Omental fat pad (tissue), 4 donors: Measurements from ENCODE around the gene CYRIA. TPM values are rescaled to one million over a fixed set of nuclear protein-coding genes. Genes with fewer than 3 reads are reported as not detected.

Experiments
- ATAC-seq: fragments of 150-250 bp; one replicate; pipeline ENCODE4 v1.9.1; 2016; ENCODE audit warnings: mild to moderate bottlenecking, moderate library complexity; ENCODE audit not compliant: low FRiP score
- DNase-seq: peaks from one replicate; pipeline ENCODE4 v3.0.0-alpha.2; 2019; ENCODE audit warnings: low spot score
- total RNA-seq, 4 donors: library from RNA; depleted of rRNA; stranded (reverse); fragments of >200 nt; gene quantifications; one replicate each; pipeline ENCODE4 v1.1.0, GENCODE V29; 2016
- TF ChIP-seq, protein P1 (sequence below), 3 donors: fragments of 450-650 bp; IDR thresholded peaks; one replicate each; pipeline ENCODE4 v1.5.1; 2016 to 2017; ENCODE audit warnings: antibody characterized with exemption in 3 of 3, mild to moderate bottlenecking in 3 of 3, moderate library complexity in 2 of 3

Gene CYRIA
- total RNA-seq, 4 donors from 2014 or later = 11.0 to 25.7 (median 15.1) TPM

DNA sequence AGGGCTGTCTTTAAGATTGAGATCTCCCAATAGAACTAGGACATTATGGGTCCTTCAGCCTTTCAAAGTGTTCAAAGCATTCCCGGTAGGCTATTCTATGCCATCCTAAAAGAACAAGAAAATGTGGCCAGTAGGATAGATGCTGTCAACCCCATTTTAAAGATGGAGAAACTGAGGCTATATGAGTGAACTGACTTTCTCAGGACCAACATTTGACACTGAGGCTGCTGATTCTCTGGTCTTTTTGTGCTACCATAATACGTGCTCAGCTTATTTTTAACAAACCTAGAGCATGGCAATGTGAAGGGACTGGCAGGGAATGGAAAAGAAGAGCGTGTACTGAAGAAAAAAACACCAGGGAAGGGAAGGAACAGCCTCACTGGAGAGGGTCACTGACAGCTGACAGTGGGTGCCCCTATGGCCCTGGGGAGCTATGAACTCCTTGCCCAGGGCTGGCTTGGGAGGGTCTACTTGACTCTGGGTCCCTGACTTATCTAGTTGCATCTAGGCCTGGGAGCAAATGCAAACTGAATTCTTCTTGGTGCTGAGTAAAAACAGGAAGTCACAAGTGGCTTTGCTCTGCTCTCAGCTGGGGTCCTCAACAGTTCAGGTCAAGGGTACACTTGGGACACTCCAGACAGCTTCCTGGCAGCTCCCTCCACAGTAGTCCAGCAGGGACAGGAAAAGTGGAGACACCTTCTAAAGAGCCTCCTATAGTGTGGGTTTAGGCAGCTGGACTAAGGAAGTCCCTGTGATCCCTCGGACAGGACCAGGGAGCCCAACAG, 2.3 kb downstream of the CYRIA start:
- ATAC-seq (no peak), DNase-seq (no peak)
- TF ChIP-seq, protein P1, sequence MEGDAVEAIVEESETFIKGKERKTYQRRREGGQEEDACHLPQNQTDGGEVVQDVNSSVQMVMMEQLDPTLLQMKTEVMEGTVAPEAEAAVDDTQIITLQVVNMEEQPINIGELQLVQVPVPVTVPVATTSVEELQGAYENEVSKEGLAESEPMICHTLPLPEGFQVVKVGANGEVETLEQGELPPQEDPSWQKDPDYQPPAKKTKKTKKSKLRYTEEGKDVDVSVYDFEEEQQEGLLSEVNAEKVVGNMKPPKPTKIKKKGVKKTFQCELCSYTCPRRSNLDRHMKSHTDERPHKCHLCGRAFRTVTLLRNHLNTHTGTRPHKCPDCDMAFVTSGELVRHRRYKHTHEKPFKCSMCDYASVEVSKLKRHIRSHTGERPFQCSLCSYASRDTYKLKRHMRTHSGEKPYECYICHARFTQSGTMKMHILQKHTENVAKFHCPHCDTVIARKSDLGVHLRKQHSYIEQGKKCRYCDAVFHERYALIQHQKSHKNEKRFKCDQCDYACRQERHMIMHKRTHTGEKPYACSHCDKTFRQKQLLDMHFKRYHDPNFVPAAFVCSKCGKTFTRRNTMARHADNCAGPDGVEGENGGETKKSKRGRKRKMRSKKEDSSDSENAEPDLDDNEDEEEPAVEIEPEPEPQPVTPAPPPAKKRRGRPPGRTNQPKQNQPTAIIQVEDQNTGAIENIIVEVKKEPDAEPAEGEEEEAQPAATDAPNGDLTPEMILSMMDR (IDR thresholded peaks at IDR 0.05) = no peak

DNA sequence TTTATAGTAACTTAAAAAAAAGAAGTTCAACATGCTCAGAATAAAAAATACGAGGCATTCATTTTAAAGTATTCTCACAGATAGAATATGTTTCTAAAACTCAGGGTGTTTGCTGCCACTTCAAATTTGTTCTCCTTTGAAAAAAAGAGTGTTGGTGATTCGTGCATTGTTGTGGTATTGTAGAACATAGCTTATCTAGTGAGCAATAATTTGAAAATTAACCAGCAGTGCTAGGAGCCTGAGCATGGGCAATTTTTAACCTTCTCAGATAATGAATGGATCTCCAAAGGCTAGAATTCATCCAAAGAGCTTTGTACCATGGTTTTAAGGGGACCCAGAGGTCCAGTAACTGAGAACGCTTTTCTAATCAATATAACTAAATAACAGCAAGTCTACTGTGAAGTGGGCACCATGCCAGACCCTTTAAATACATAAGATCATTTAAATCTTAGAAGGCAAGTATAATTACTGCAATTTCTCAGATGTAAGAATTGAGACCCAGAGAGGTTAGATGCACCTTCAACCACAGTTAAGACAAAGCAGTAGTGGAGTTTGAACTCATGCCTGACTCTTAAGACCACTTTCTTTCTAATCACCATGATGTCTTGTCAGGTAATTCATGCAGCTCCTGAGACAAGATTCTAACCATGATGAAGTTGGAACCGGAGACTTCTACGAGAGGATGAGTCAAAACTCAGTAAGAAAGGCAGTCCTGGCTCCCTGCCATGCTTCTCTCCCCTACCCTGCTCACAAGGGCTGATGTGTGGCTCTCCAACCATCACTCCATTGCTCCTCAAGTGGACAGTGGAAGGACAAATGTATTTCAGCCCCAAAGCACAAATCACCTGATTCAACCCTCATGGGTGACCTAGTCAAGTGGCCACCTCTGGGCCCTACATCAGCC, 3.4 kb downstream of the CYRIA start:
- TF ChIP-seq, protein P1 (IDR thresholded peaks at IDR 0.05) = no peak
- no peak for ATAC-seq
- no peak for DNase-seq

DNA sequence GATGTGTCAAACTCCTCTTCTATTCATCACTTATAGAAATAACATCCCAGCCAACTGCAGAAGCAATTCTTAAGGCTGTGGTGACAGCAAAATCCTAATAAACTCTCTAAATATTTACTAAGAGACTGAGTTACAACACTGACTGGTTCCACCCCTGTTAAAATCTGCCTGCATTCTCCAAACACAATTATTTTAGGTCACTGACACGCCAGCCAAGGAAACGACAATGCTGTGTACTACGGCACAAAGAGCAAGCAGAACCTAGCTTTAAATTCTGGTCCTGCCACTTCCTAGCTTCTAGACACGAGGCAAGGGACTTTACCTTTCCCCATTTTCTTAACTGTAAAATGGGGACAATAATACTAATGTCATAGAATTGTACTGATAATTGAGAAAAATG, 4.1 kb downstream of the CYRIA start:
- DNase-seq (no peak), ATAC-seq (no peak)
- TF ChIP-seq, protein P1 (IDR thresholded peaks at IDR 0.05) = no peak

DNA sequence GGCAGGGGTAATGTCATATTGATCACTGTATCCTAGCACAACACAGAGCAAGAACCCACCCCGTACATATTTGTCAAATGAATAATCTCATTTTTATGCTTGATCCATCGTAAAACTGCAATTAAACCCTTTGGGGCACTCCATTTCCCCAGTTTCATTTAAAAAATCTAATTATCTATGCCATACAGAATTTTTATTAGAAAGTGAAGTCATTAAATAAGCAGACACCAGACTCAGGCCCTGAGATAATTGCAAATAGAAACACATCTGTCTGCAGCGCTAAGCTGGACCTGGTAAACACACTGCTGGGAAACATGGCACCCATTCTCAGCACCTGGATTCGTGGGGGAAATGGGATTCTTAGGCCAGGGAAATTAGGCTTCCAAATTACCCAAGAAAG, 5.1 kb downstream of the CYRIA start:
- no peak for DNase-seq
- no peak for ATAC-seq
- TF ChIP-seq, protein P1 (IDR thresholded peaks at IDR 0.05) = no peak

DNA sequence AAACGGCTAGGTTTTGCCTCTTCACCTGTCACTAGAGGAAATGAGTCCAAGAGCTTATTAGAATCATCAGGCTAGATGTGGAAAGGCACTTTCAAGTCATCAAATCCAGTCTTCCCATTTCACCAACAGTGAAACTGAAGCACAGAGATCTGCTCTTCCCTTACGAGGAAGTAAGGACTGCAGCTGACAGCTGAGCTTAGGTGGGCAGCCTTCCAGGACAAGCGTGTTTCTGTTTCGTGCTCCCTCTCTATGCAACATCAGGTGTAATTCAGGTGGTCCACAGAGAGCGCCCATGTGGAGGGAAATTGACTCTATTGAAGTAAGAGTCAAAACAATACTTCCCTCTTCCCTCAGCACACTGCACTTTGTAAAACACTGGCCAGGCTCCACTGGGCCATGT, 5.5 kb downstream of the CYRIA start:
- TF ChIP-seq, protein P1 (IDR thresholded peaks at IDR 0.05) = no peak
- DNase-seq (no peak), ATAC-seq (no peak)

DNA sequence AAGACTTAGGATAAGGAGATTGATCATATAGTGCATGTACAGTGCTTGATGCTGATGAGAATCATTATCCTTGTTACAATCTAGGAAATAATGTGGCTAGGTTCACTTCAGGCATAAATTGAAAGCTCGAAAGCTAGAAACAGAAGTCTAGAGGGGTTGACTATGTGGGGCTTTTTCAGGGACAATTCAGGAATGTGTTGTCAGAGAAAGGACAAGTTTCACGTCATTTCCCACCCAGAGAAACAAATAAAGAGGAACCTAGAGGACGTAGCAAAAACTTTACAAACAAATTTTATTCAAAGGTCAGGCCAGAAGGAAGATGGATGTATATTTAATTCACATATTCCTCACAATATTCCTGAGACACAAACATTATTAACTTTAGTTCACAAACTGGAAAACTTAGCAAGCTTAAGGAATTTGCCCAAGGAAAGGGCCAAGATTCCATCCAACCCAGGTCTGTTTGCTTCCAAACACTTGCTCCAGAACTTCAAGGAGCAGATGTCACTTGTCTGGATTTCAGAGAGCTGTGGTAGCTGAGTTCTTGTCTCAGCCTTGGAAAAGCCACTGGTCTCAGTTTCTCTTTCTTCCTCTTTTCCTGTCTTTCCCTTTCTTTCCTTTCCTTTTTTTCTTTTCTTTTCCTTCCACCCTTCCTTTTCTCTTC, 7.4 kb downstream of the CYRIA start:
- TF ChIP-seq, protein P1 (IDR thresholded peaks at IDR 0.05) = no peak
- DNase-seq (no peak), ATAC-seq (no peak)
